ENCODE results near the gene KIAA1143.

The KIAA1143 gene

DNA sequence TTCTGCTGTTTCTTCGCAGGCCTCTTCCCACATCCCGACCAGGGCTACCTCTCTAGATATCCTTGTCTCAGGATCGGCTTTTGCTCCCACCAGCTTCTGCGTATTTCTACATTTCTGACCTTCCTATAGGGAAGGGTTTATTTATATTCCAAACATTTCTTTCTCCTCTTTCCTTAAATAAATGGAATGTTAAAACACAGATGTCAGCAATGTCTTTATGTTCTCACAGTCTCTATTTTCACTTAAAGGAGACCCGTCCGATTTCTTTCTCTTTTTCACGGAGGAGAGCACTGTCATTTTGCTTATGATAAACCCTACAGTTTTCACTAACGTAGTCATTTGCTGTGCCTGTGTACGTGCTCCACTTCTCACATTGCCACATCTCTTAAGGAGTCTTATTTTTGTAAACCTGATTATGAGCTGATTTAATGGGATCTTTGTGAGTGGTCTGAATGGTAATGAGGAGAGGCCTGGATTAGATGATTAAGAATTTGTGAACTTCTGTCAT, 805 bp upstream of the KIAA1143 start:
- Histone ChIP-seq H3K4me3 (ENCODE audit: low read depth in 1 of 2, low read length in 2 of 2) (peak overlapping the region; percentile 97), H3K36me3 (ENCODE audit: control insufficient read depth in 1 of 2, insufficient read depth in 2 of 2, low read length in 2 of 2) (peaks cover 0 to 6% of the 10 kb centered on the region in 2 donors), H3K27ac (ENCODE audit: low read depth, low read length) (no peak overlapping the region), H3K4me1 (ENCODE audit: control insufficient read depth in 1 of 2, insufficient read depth in 2 of 2, low read length in 2 of 2) (peaks cover 7 to 10% of the 10 kb centered on the region in 2 donors), H3K9ac (ENCODE audit: low read depth in 1 of 2, low read length in 2 of 2) (peak overlapping the region; percentile 70 to 92), H3K9me3 (ENCODE audit: control insufficient read depth in 1 of 2, low read length in 2 of 2) (peaks cover 9 to 20% of the 10 kb centered on the region in 2 donors), H3K27me3 (ENCODE audit: control insufficient read depth in 1 of 2, insufficient read depth in 2 of 2, low read length in 2 of 2) (no peaks in the 10 kb centered on the region)

GRCh38 chr3:44761101-44761423, 357 bp downstream of the KIAA1143 start:
- Histone ChIP-seq H3K9me3 (ENCODE audit: control insufficient read depth in 1 of 2, low read length in 2 of 2) (peaks cover 7 to 26% of the 10 kb centered on the region in 2 donors), H3K36me3 (ENCODE audit: control insufficient read depth in 1 of 2, insufficient read depth in 2 of 2, low read length in 2 of 2) (peaks cover 0 to 6% of the 10 kb centered on the region in 2 donors), H3K9ac (ENCODE audit: low read depth in 1 of 2, low read length in 2 of 2) (peak overlapping the region; percentile 88 to 92), H3K4me3 (ENCODE audit: low read depth in 1 of 2, low read length in 2 of 2) (peak overlapping the region; percentile 97), H3K4me1 (ENCODE audit: control insufficient read depth in 1 of 2, insufficient read depth in 2 of 2, low read length in 2 of 2) (peaks cover 7 to 10% of the 10 kb centered on the region in 2 donors), H3K27ac (ENCODE audit: low read depth, low read length) (no peak overlapping the region), H3K27me3 (ENCODE audit: control insufficient read depth in 1 of 2, insufficient read depth in 2 of 2, low read length in 2 of 2) (no peaks in the 10 kb centered on the region)

DNA sequence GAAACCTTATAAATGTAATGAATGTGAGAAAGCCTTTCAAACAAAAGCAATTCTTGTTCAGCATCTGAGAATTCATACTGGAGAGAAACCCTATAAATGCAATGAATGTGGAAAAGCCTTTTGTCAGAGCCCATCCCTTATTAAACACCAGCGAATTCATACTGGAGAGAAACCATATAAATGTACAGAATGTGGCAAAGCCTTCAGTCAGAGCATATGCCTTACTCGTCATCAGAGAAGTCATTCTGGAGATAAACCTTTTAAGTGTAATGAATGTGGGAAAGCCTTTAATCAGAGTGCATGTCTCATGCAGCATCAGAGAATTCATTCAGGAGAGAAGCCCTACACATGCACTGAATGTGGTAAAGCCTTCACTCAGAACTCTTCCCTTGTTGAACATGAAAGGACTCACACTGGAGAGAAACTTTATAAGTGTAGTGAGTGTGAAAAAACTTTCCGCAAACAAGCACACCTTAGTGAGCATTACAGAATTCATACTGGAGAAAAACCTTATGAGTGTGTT, 26.7 kb downstream of the KIAA1143 start:
- Histone ChIP-seq H3K4me1 (ENCODE audit: control insufficient read depth in 1 of 2, insufficient read depth in 2 of 2, low read length in 2 of 2) (peaks cover 0 to 4% of the 10 kb centered on the region in 2 donors), H3K9me3 (ENCODE audit: control insufficient read depth in 1 of 2, low read length in 2 of 2) (peaks cover 57 to 82% of the 10 kb centered on the region in 2 donors), H3K36me3 (ENCODE audit: control insufficient read depth in 1 of 2, insufficient read depth in 2 of 2, low read length in 2 of 2) (peaks cover 20 to 21% of the 10 kb centered on the region in 2 donors), H3K9ac (ENCODE audit: low read depth in 1 of 2, low read length in 2 of 2) (no peak overlapping the region), H3K27ac (ENCODE audit: low read depth, low read length) (no peak overlapping the region), H3K27me3 (ENCODE audit: control insufficient read depth in 1 of 2, insufficient read depth in 2 of 2, low read length in 2 of 2) (no peaks in the 10 kb centered on the region), H3K4me3 (ENCODE audit: low read depth in 1 of 2, low read length in 2 of 2) (no peak overlapping the region)

GRCh38 chr3:44729384-44729910, 32.0 kb downstream of the KIAA1143 start, which contains the start of gene ZNF501:
Gene ZNF501 (plus strand): TSS chr3:44729635. CDS start chr3:44734422, 4,787 bp downstream.
- peaks cover 17 to 20% of the 10 kb centered on the region in 2 donors for H3K36me3 ChIP-seq (ENCODE audit: control insufficient read depth in 1 of 2, insufficient read depth in 2 of 2, low read length in 2 of 2)
- H3K9me3 ChIP-seq (ENCODE audit: control insufficient read depth in 1 of 2, low read length in 2 of 2) = peaks cover 51 to 69% of the 10 kb centered on the region in 2 donors
- H3K27me3 ChIP-seq (ENCODE audit: control insufficient read depth in 1 of 2, insufficient read depth in 2 of 2, low read length in 2 of 2) = no peaks in the 10 kb centered on the region
- H3K9ac ChIP-seq (ENCODE audit: low read depth in 1 of 2, low read length in 2 of 2) = peak within 1 kb of the TSS; percentile 52 to 56
- no peak within 1 kb of the TSS for H3K27ac ChIP-seq (ENCODE audit: low read depth, low read length)
- H3K4me1 ChIP-seq (ENCODE audit: control insufficient read depth in 1 of 2, insufficient read depth in 2 of 2, low read length in 2 of 2) = peaks cover 0 to 4% of the 10 kb centered on the region in 2 donors
- H3K4me3 ChIP-seq (ENCODE audit: low read depth in 1 of 2, low read length in 2 of 2) = peak within 1 kb of the TSS; percentile 95 to 96

GRCh38 chr3:44722103-44722401, 39.4 kb downstream of the KIAA1143 start:
- peaks cover 31 to 39% of the 10 kb centered on the region in 2 donors for H3K36me3 ChIP-seq (ENCODE audit: control insufficient read depth in 1 of 2, insufficient read depth in 2 of 2, low read length in 2 of 2)
- H3K9ac ChIP-seq (ENCODE audit: low read depth in 1 of 2, low read length in 2 of 2) = no peak overlapping the region
- no peak overlapping the region for H3K27ac ChIP-seq (ENCODE audit: low read depth, low read length)
- peaks cover 75 to 78% of the 10 kb centered on the region in 2 donors for H3K9me3 ChIP-seq (ENCODE audit: control insufficient read depth in 1 of 2, low read length in 2 of 2)
- peak overlapping the region; percentile 13 to 50 for H3K4me3 ChIP-seq (ENCODE audit: low read depth in 1 of 2, low read length in 2 of 2)
- no peaks in the 10 kb centered on the region for H3K27me3 ChIP-seq (ENCODE audit: control insufficient read depth in 1 of 2, insufficient read depth in 2 of 2, low read length in 2 of 2)
- H3K4me1 ChIP-seq (ENCODE audit: control insufficient read depth in 1 of 2, insufficient read depth in 2 of 2, low read length in 2 of 2) = no peaks in the 10 kb centered on the region

DNA sequence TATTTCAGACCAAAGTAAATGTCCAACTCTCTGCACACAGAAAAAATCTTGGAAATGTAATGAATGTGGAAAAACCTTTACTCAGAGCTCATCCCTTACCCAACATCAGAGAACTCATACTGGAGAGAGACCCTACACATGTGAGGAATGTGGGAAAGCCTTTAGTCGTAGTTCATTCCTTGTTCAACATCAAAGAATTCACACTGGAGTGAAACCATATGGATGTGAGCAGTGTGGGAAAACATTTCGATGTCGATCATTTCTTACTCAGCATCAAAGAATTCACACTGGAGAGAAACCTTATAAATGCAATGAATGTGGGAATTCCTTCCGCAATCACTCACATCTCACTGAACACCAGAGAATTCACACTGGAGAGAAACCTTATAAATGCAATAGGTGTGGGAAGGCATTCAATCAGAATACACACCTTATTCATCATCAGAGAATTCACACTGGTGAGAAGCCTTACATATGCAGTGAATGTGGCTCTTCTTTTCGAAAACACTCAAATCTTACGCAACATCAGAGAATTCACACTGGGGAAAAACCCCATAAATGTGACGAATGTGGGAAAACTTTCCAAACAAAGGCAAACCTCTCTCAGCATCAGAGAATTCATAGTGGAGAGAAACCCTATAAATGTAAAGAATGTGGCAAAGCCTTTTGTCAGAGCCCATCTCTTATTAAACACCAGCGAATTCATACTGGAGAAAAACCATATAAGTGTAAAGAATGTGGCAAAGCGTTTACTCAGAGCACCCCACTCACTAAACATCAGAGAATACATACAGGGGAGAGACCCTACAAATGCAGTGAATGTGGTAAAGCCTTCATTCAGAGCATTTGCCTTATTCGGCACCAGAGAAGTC, 40.0 kb downstream of the KIAA1143 start:
- no peak overlapping the region for H3K9ac ChIP-seq (ENCODE audit: low read depth in 1 of 2, low read length in 2 of 2)
- H3K27me3 ChIP-seq (ENCODE audit: control insufficient read depth in 1 of 2, insufficient read depth in 2 of 2, low read length in 2 of 2) = no peaks in the 10 kb centered on the region
- no peaks in the 10 kb centered on the region for H3K4me1 ChIP-seq (ENCODE audit: control insufficient read depth in 1 of 2, insufficient read depth in 2 of 2, low read length in 2 of 2)
- peaks cover 31 to 39% of the 10 kb centered on the region in 2 donors for H3K36me3 ChIP-seq (ENCODE audit: control insufficient read depth in 1 of 2, insufficient read depth in 2 of 2, low read length in 2 of 2)
- peak overlapping the region; percentile 13 to 50 for H3K4me3 ChIP-seq (ENCODE audit: low read depth in 1 of 2, low read length in 2 of 2)
- H3K27ac ChIP-seq (ENCODE audit: low read depth, low read length) = no peak overlapping the region
- H3K9me3 ChIP-seq (ENCODE audit: control insufficient read depth in 1 of 2, low read length in 2 of 2) = peaks cover 73 to 83% of the 10 kb centered on the region in 2 donors

DNA sequence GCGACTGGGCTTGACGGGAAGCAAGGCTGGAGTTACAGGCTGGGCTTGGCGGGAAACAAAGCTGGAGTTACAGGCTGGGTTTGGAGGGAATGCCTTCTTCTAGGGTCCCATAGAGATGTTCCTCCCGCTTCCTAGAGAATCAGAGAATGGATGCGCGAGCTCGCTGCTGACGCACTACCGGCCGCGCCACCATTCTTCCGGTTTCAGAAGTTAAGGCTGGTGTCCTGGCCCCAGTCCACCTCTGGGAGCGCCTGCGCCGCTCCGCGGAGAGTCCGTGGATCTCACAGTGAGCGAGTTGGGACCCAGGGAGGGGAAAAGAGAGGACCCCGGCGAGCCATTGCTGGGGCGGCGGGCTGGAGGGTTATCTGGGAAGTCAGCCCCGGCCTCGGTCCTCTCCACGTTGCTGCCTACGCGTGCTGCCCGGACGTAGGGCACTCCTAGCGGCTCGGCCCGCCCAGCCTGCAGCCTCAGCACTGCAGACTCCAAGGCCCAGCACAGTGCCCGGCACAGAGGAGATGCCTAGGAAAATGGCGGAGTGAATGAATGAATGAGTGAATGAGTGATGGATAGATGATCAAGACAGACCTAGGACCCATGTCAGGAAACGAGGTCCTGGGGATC, 48.9 kb downstream of the KIAA1143 start, which contains the start of gene ZNF502:
Gene ZNF502, plus strand, starts transcription at position 206 of the 621 bp plus-strand sequence. CDS start 7,602 bp downstream, outside the sequence.
- Histone ChIP-seq H3K9me3 (ENCODE audit: control insufficient read depth in 1 of 2, low read length in 2 of 2) (peaks cover 17 to 33% of the 10 kb centered on the region in 2 donors), H3K4me3 (ENCODE audit: low read depth in 1 of 2, low read length in 2 of 2) (peak within 1 kb of the TSS; percentile 82 to 83), H3K27me3 (ENCODE audit: control insufficient read depth in 1 of 2, insufficient read depth in 2 of 2, low read length in 2 of 2) (no peaks in the 10 kb centered on the region), H3K36me3 (ENCODE audit: control insufficient read depth in 1 of 2, insufficient read depth in 2 of 2, low read length in 2 of 2) (peaks cover 0 to 4% of the 10 kb centered on the region in 2 donors), H3K9ac (ENCODE audit: low read depth in 1 of 2, low read length in 2 of 2) (peak within 1 kb of the TSS; percentile 37 to 54), H3K4me1 (ENCODE audit: control insufficient read depth in 1 of 2, insufficient read depth in 2 of 2, low read length in 2 of 2) (peaks cover 4 to 5% of the 10 kb centered on the region in 2 donors), H3K27ac (ENCODE audit: low read depth, low read length) (no peak within 1 kb of the TSS)
